Neural progenitor cell (in vitro differentiated cells): ENCODE measurements around the gene SLFN12L. TPM values are rescaled to one million over a fixed set of nuclear protein-coding genes. Genes with fewer than 3 reads are reported as not detected.
"Not testable (repeated sequence)": the region's sequence is repeated elsewhere in the genome, so short reads cannot be mapped to it uniquely, and the experiment has no call there.

Experiments
- DNase-seq: peaks from one replicate; pipeline ENCODE4 v3.0.0-alpha.2; 2016; ENCODE audit warnings: low spot score
- H2AFZ ChIP-seq: fragments of 200-600 bp; sonication (generic); replicated peaks from 2 replicates; pipeline ENCODE4 v1.6.1; 2016; ENCODE audit warnings: antibody characterized with exemption
- H3F3A ChIP-seq: fragments of 200-600 bp; sonication (generic); 2 replicates; pipeline ENCODE4 v1.6.1; 2016; ENCODE audit warnings: antibody characterized with exemption, low read depth
- H3K27ac ChIP-seq: fragments of 200-600 bp; sonication (generic); 2 replicates; pipeline ENCODE4 v1.5.1; 2016; ENCODE audit warnings: mild to moderate bottlenecking
- H3K27me3 ChIP-seq: fragments of 200-600 bp; sonication (generic); 2 replicates; pipeline ENCODE4 v1.6.1; 2016; ENCODE audit warnings: mild to moderate bottlenecking, moderate library complexity
- H3K36me3 ChIP-seq: fragments of 200-600 bp; sonication (generic); 2 replicates; pipeline ENCODE4 v1.5.1; 2016
- H3K4me1 ChIP-seq: fragments of 200-600 bp; sonication (generic); 2 replicates; pipeline ENCODE4 v1.6.1; 2016; ENCODE audit warnings: mixed run types
- H3K4me2 ChIP-seq: fragments of 200-600 bp; sonication (generic); 2 replicates; pipeline ENCODE4 v1.6.1; 2016
- H3K4me3 ChIP-seq: fragments of 200-600 bp; sonication (generic); 2 replicates; pipeline ENCODE4 v1.5.1; 2016
- H3K79me2 ChIP-seq: fragments of 200-600 bp; sonication (generic); 2 replicates; pipeline ENCODE4 v1.6.1; 2016; ENCODE audit warnings: low read depth
- H3K9ac ChIP-seq: fragments of 200-600 bp; sonication (generic); 2 replicates; pipeline ENCODE4 v1.6.1; 2016
- H3K9me3 ChIP-seq: fragments of 200-600 bp; sonication (generic); 2 replicates; pipeline ENCODE4 v1.5.1; 2016; ENCODE audit warnings: low read depth
- H4K20me1 ChIP-seq: fragments of 200-600 bp; sonication (generic); 2 replicates; pipeline ENCODE4 v1.6.1; 2016; ENCODE audit warnings: low read depth
- H3K27ac Mint-ChIP-seq: 3 replicates; pipeline ENCODE4 v1.8.0; 2021; ENCODE audit warnings: mixed read lengths
- H3K27me3 Mint-ChIP-seq: 2 replicates; pipeline ENCODE4 v1.8.0; 2022; ENCODE audit warnings: low read depth, mild to moderate bottlenecking, inconsistent platforms, moderate library complexity, mixed read lengths; ENCODE audit not compliant: insufficient read depth
- H3K36me3 Mint-ChIP-seq: 3 replicates; pipeline ENCODE4 v1.8.0; 2021; ENCODE audit warnings: mixed read lengths
- H3K4me1 Mint-ChIP-seq: 3 replicates; pipeline ENCODE4 v1.8.0; 2021; ENCODE audit warnings: mixed read lengths
- H3K4me3 Mint-ChIP-seq: 3 replicates; pipeline ENCODE4 v1.8.0; 2021; ENCODE audit warnings: mild to moderate bottlenecking, moderate library complexity, mixed read lengths
- H3K9me3 Mint-ChIP-seq: 3 replicates; pipeline ENCODE4 v1.8.0; 2020; ENCODE audit warnings: mixed read lengths
- CTCF ChIP-seq: fragments of 200-600 bp; sonication (generic); IDR thresholded peaks from 2 replicates; pipeline ENCODE4 v1.5.1; 2017; ENCODE audit warnings: antibody characterized with exemption, mild to moderate bottlenecking
- EZH2 ChIP-seq: fragments of 200-600 bp; sonication (generic); IDR thresholded peaks from 2 replicates; pipeline ENCODE4 v1.6.1; 2017; ENCODE audit warnings: antibody characterized with exemption, mild to moderate bottlenecking, moderate library complexity
- EZH2phosphoT487 ChIP-seq: fragments of 200-600 bp; sonication (generic); IDR thresholded peaks from 2 replicates; pipeline ENCODE4 v1.6.1; 2017; ENCODE audit warnings: antibody characterized with exemption
- total RNA-seq: library from RNA; depleted of rRNA; stranded (reverse); fragments of >200 nt; gene quantifications from 2 replicates; pipeline ENCODE4 v1.2.3, GENCODE V29; 2015; ENCODE audit warnings: low replicate concordance

The SLFN12L gene
- total RNA-seq, 1 donor from 2014 or later, result not detected

DNA sequence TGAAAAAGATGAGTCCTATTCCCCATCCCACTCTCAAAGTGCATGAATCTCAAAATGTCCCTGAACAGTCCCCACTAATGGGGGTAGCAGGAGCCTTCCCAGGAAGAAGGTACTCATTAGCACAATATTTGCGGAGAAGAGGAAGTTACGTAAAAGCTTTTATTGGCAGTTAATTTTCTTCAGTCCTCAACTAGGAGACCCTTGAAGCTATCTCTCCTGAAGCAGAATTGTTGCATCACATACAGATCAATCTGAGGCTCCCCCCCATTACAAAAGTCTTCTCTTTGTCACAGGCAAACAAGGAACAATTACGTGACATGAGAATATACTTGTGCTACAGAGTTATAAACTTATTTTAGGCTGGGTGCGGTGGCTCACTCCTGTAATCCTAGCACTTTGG, 14.2 kb downstream of the SLFN12L start:
- no peaks in the 10 kb centered on the region for H3K36me3 Mint-ChIP-seq
- Histone ChIP-seq H2AFZ (no peak overlapping the region), H4K20me1 (no peaks in the 10 kb centered on the region), H3K9ac (no peak overlapping the region), H3K4me3 (no peak overlapping the region), H3K9me3 (no peaks in the 10 kb centered on the region), H3F3A (no peaks in the 10 kb centered on the region), H3K27me3 (peaks cover 6% of the 10 kb centered on the region), H3K36me3 (no peaks in the 10 kb centered on the region), H3K4me2 (no peak overlapping the region), H3K4me1 (no peaks in the 10 kb centered on the region), H3K27ac (no peak overlapping the region), H3K79me2 (no peaks in the 10 kb centered on the region)
- TF ChIP-seq EZH2, result no peak
- TF ChIP-seq EZH2phosphoT487, result no peak
- no peak for TF ChIP-seq CTCF
- no peak overlapping the region for H3K4me3 Mint-ChIP-seq
- DNase-seq, result no peak
- H3K4me1 Mint-ChIP-seq, result no peaks in the 10 kb centered on the region
- H3K27me3 Mint-ChIP-seq, result peaks cover 6% of the 10 kb centered on the region
- H3K27ac Mint-ChIP-seq, result no peak overlapping the region
- H3K9me3 Mint-ChIP-seq, result peaks cover 4% of the 10 kb centered on the region

GRCh38 chr17:35521654-35522256, 15.7 kb downstream of the SLFN12L start:
- not testable (repeated sequence) for H3K4me1 Mint-ChIP-seq, H3K4me3 ChIP-seq, H3K27ac ChIP-seq, H3K9ac ChIP-seq, H3K79me2 ChIP-seq, H3K4me2 ChIP-seq, H3K9me3 Mint-ChIP-seq, H3K36me3 ChIP-seq, H3K36me3 Mint-ChIP-seq, H3K27ac Mint-ChIP-seq, H4K20me1 ChIP-seq, DNase-seq, H3K27me3 Mint-ChIP-seq, H3K4me3 Mint-ChIP-seq, H2AFZ ChIP-seq, H3F3A ChIP-seq, H3K9me3 ChIP-seq, H3K4me1 ChIP-seq
- H3K27me3 ChIP-seq, result peaks cover 12% of the 10 kb centered on the region

- Histone ChIP-seq H3F3A (no peaks in the 10 kb centered on the region), H3K4me1 (no peaks in the 10 kb centered on the region), H2AFZ (no peak overlapping the region), H3K79me2 (no peaks in the 10 kb centered on the region), H3K27me3 (peaks cover 15% of the 10 kb centered on the region), H3K4me2 (no peak overlapping the region), H3K4me3 (no peak overlapping the region), H3K9me3 (no peaks in the 10 kb centered on the region), H3K27ac (no peak overlapping the region), H3K9ac (no peak overlapping the region), H3K36me3 (no peaks in the 10 kb centered on the region), H4K20me1 (no peaks in the 10 kb centered on the region)
- Mint-ChIP-seq H3K9me3 (peaks cover 6% of the 10 kb centered on the region), H3K36me3 (no peaks in the 10 kb centered on the region), H3K27ac (no peak overlapping the region), H3K27me3 (peaks cover 8% of the 10 kb centered on the region), H3K4me3 (no peak overlapping the region), H3K4me1 (no peaks in the 10 kb centered on the region)
- no peak for DNase-seq
- TF ChIP-seq EZH2 (no peak), EZH2phosphoT487 (no peak), CTCF (no peak)
Measured at GRCh38 chr17:35521150-35521549, 16.3 kb downstream of the SLFN12L start.

GRCh38 chr17:35519906-35520442, 17.5 kb downstream of the SLFN12L start:
- no peaks in the 10 kb centered on the region for H3K36me3 ChIP-seq
- Mint-ChIP-seq H3K36me3 (no peaks in the 10 kb centered on the region), H3K4me3 (no peak overlapping the region), H3K4me1 (no peaks in the 10 kb centered on the region), H3K9me3 (peaks cover 6% of the 10 kb centered on the region), H3K27me3 (peaks cover 12% of the 10 kb centered on the region), H3K27ac (no peak overlapping the region)
- no peak for DNase-seq
- no peak overlapping the region for H3K4me2 ChIP-seq
- H3K9me3 ChIP-seq, result no peaks in the 10 kb centered on the region
- no peak overlapping the region for H3K9ac ChIP-seq
- H3K4me3 ChIP-seq, result no peak overlapping the region
- H3K79me2 ChIP-seq, result no peaks in the 10 kb centered on the region
- H4K20me1 ChIP-seq, result no peaks in the 10 kb centered on the region
- no peaks in the 10 kb centered on the region for H3F3A ChIP-seq
- H3K4me1 ChIP-seq, result no peaks in the 10 kb centered on the region
- peaks cover 25% of the 10 kb centered on the region for H3K27me3 ChIP-seq
- TF ChIP-seq CTCF (no peak), EZH2 (no peak), EZH2phosphoT487 (no peak)
- H2AFZ ChIP-seq, result no peak overlapping the region
- no peak overlapping the region for H3K27ac ChIP-seq
